Retinal pigment epithelial cell (primary cell): ENCODE measurements around the gene RERE.

ENCODE experiments used
- DNase-seq: peaks from one replicate; pipeline ENCODE4 v3.0.0-alpha.2; 2010; ENCODE audit warnings: low read depth
- H3K4me3 ChIP-seq: 2 replicates; pipeline ENCODE4 v1.5.1; 2011; ENCODE audit warnings: mild to moderate bottlenecking, low read length, control low read depth, moderate library complexity
- CTCF ChIP-seq: conservative IDR thresholded peaks from 2 replicates; pipeline ENCODE4 v1.5.1; 2011; ENCODE audit warnings: low read depth, low read length, control low read depth, inconsistent platforms

The RERE gene

DNA sequence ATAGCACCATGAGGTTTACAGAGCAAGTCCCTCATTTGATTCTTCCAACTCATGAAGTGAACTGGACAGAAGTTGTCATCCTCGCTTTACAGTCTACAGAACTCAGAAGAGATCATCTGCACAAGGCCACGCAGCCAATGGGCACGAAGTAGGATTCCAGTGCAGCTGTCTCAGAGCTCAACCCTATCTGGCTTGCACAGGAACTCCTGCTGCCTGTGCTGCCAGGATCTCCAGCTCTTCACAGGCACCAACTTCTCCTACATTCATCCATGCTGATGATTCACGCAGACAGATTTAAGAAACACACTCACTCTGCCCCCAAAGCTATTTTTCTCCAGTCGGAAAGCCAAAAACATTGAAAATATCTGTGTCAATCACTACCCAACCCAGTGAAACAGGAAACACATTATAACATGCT, 157.0 kb downstream of the RERE start:
- H3K4me3 ChIP-seq = no peak overlapping the region
- no peak for DNase-seq
- no peak for TF ChIP-seq CTCF

GRCh38 chr1:8659593-8659992, 157.8 kb downstream of the RERE start:
- TF ChIP-seq CTCF = no peak
- DNase-seq = no peak

GRCh38 chr1:8653878-8654277, 163.6 kb downstream of the RERE start:
- no peak for DNase-seq
- no peak for TF ChIP-seq CTCF
- H3K4me3 ChIP-seq = no peak overlapping the region

More at GRCh38 chr1:8659593-8659992, 157.8 kb downstream of the RERE start:
- no peak overlapping the region for H3K4me3 ChIP-seq

DNA sequence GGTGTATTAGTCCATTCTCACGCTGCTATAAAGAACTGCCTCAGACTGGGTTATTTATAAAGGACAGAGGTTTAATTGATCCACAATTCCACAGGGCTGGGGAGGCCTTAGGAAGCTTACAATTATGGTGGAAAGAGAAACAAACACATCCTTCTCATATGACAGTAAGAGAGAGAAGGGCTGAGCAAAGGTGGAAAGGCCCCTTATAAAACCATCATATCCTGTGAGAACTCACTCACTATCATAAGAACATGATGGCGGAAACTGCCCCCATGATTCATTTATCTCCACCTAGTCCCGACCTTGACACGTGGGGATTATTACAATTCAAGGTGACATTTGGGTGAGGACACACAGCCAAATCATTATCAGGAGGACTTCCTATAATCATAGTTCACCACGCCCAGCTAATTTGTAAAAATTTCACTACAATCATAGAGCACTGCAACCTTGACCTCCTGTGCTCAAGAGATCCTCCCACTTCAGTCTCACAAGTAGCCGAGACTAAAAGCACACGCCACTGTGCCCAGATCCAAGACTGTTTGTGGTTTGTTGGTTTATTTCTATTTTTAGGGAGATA, 164.9 kb downstream of the RERE start:
- no peak overlapping the region for H3K4me3 ChIP-seq
- DNase-seq = no peak
- no peak for TF ChIP-seq CTCF

DNA sequence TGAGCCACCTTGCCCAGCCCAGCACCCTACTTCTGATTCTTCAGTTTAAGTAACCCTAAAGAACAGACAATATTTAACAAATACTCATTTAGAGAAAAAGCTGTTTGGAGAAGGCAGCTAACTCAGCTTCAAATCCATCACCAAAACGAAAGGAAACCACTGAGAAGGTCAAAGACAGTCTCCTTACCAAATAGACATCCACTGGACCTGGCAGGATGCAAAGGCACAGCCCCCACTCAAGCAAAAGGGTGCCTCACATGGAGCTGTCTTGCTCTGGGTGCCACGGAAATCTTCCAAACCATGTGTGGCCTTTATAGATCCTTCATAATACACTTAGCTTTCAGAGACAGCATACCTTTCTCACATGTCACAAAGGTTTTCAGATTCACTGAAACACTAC, 165.5 kb downstream of the RERE start:
- DNase-seq = no peak
- H3K4me3 ChIP-seq = no peak overlapping the region
- no peak for TF ChIP-seq CTCF

- no peak for TF ChIP-seq CTCF
- H3K4me3 ChIP-seq = no peak overlapping the region
- DNase-seq = no peak
These were observed 166.1 kb downstream of the RERE start for GRCh38 chr1:8651236-8651890.

DNA sequence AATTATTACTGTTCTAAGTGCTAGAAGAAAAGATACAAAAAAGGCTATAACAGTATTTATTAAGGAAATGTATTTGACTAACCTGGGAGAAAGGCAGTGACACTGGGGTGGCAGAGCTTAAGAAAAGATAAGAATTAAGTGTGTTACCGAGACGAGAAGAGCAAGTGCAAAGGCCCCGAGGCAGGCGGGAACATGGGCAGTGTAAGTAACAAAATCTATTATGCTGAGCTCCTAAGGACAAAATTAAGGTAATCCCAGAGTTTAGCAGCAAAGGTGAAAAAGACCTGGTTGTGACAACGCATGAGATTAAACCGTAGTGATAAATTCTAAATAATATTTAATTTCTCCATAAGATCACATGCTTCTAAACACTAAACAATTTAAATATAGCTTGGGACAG, 167.6 kb downstream of the RERE start:
- H3K4me3 ChIP-seq = no peak overlapping the region
- no peak for DNase-seq
- no peak for TF ChIP-seq CTCF
